B cell (primary cell): Measurements from ENCODE around the gene BCL2L13. TPM values are rescaled to one million over a fixed set of nuclear protein-coding genes. Genes with fewer than 3 reads are reported as not detected.

Experiments
- ATAC-seq: fragments of 200-7000 bp; cut with Tn5 transposase; one replicate; pipeline ENCODE4 v1.10.0; 2021; ENCODE audit warnings: low read depth, mild to moderate bottlenecking, moderate number of reproducible peaks, moderate library complexity
- CTCF ChIA-PET: fragments of 350-600 bp; sonication (Branson Sonifier 250); formaldehyde crosslinking; loops from one replicate; lab custom pipeline; 2021; ENCODE audit warnings: antibody characterized with exemption, inconsistent platforms; lab: Charles Lee
- POLR2A ChIA-PET: fragments of 350-600 bp; sonication (Branson Sonifier 250); formaldehyde crosslinking; loops from one replicate; lab custom pipeline; 2021; ENCODE audit warnings: antibody characterized with exemption; lab: Charles Lee
- DNase-seq: peaks from one replicate; pipeline ENCODE4 v3.0.0; 2013
- H2AFZ ChIP-seq: 2 replicates; pipeline ENCODE4 v1.6.1; 2012; ENCODE audit warnings: mild to moderate bottlenecking, low read depth, low read length; ENCODE audit not compliant: insufficient read depth, poor library complexity, severe bottlenecking
- H3K27ac ChIP-seq, 2 donors: 1 replicate in 1 of 2; 2 replicates in 1 of 2; pipeline ENCODE4 v1.5.1; 2012 to 2013; ENCODE audit warnings: low read length in 2 of 2, mild to moderate bottlenecking in 2 of 2, moderate library complexity in 1 of 2
- H3K27me3 ChIP-seq, 4 experiments: fragments of 200-600 bp in 1 of 4; sonication (generic) in 1 of 4; replicated peaks in 1 of 4; 1 replicate in 2 of 4; 2 replicates in 2 of 4; pipeline versions ENCODE4 v1.6.1 to v1.7.0; 2013 to 2016; ENCODE audit warnings: low read length in 3 of 4, mild to moderate bottlenecking in 2 of 4, mixed read lengths in 1 of 4, moderate library complexity in 1 of 4; ENCODE audit not compliant: insufficient read depth in 4 of 4, control insufficient read depth in 3 of 4; ENCODE audit errors: control extremely low read depth in 1 of 4
- H3K36me3 ChIP-seq, 2 experiments: replicated peaks in 1 of 2; 1 replicate in 1 of 2; 2 replicates in 1 of 2; pipeline versions ENCODE4 v1.6.1 to v1.7.1; 2013; ENCODE audit warnings: low read length in 1 of 2; ENCODE audit not compliant: insufficient read depth in 2 of 2, control insufficient read depth in 1 of 2; ENCODE audit errors: control extremely low read depth in 1 of 2, extremely low read depth in 1 of 2
- H3K4me1 ChIP-seq, 2 donors: fragments of 200-600 bp in 1 of 2; sonication (generic) in 1 of 2; 1 replicate in 1 of 2; 2 replicates in 1 of 2; pipeline versions ENCODE4 v1.5.1 to v1.6.1; 2013 to 2017; ENCODE audit warnings: low read length in 2 of 2; ENCODE audit not compliant: control insufficient read depth in 2 of 2, insufficient read depth in 2 of 2
- H3K4me2 ChIP-seq: replicated peaks from 2 replicates; pipeline ENCODE3; 2012; ENCODE audit warnings: mild to moderate bottlenecking, low read depth, low read length; ENCODE audit not compliant: poor library complexity, severe bottlenecking
- H3K4me3 ChIP-seq, 5 experiments: fragments of 200-600 bp in 1 of 5; sonication (generic) in 1 of 5; 1 replicate in 3 of 5; 2 replicates in 2 of 5; pipeline versions ENCODE4 v1.5.1 to v1.7.0; 2011 to 2016; ENCODE audit warnings: low read length in 4 of 5, mild to moderate bottlenecking in 4 of 5, low read depth in 2 of 5, control low read depth in 1 of 5, moderate library complexity in 1 of 5; ENCODE audit not compliant: insufficient read depth in 1 of 5; ENCODE audit errors: control extremely low read depth in 1 of 5, extremely low read depth in 1 of 5
- H3K79me2 ChIP-seq: fragments of 200-600 bp; sonication (generic); one replicate; pipeline ENCODE4 v1.6.0; 2016; ENCODE audit warnings: low read length; ENCODE audit not compliant: control insufficient read depth, insufficient read depth
- H3K9ac ChIP-seq: fragments of 200-600 bp; sonication (generic); 2 replicates; pipeline ENCODE4 v1.6.1; 2017; ENCODE audit warnings: mild to moderate bottlenecking, low read length, moderate library complexity
- H3K9me3 ChIP-seq, 3 donors: one replicate each; pipeline versions ENCODE4 v1.6.1 to v1.7.1; 2013; ENCODE audit warnings: low read length in 2 of 3; ENCODE audit not compliant: control insufficient read depth in 2 of 3, insufficient read depth in 1 of 3; ENCODE audit errors: control extremely low read depth in 1 of 3
- H4K20me1 ChIP-seq: 2 replicates; pipeline ENCODE4 v1.6.0; 2012; ENCODE audit warnings: mild to moderate bottlenecking, low read length; ENCODE audit not compliant: insufficient read depth, control insufficient read depth, poor library complexity, severe bottlenecking
- H3K27ac Mint-ChIP-seq: one replicate; pipeline ENCODE4 v1.8.0; 2021; ENCODE audit warnings: mixed read lengths
- H3K27me3 Mint-ChIP-seq: one replicate; pipeline ENCODE4 v1.8.0; 2021; ENCODE audit warnings: mixed read lengths
- H3K4me1 Mint-ChIP-seq: one replicate; pipeline ENCODE4 v1.8.0; 2021; ENCODE audit warnings: mixed read lengths
- H3K4me3 Mint-ChIP-seq: one replicate; pipeline ENCODE4 v1.8.0; 2021; ENCODE audit warnings: mixed read lengths
- H3K9me3 Mint-ChIP-seq: one replicate; pipeline ENCODE4 v1.8.0; 2022; ENCODE audit warnings: mixed read lengths; ENCODE audit not compliant: insufficient read depth
- EZH2 ChIP-seq: IDR thresholded peaks from 2 replicates; pipeline ENCODE4 v1.6.1; 2012; ENCODE audit warnings: borderline replicate concordance, low read depth, mild to moderate bottlenecking, moderate library complexity, low read length; ENCODE audit not compliant: insufficient read depth, poor library complexity, severe bottlenecking
- WGBS: methylation state at CpG from one replicate; pipeline ENCODE4 v1.1.5; 2013; ENCODE audit warnings: missing lambda C conversion rate; ENCODE audit not compliant: insufficient coverage; 5-methylcytosine and 5-hydroxymethylcytosine counted together
- intact Hi-C: fragments of 100-400 bp; cut with micrococcal nuclease; formaldehyde crosslinking; loops from one replicate; pipeline ENCODE4 v1.10.0; 2022
- polyA plus RNA-seq: library from polyadenylated mRNA; depleted of rRNA; stranded (reverse); fragments of >200 nt; gene quantifications from 2 replicates; pipeline ENCODE4 v1.2.3, GENCODE V29; 2012
- total RNA-seq, 2 donors: library from RNA; stranded (reverse); fragments of 120-200 nt in 1 of 2; gene quantifications; 1 replicate in 1 of 2; 2 replicates in 1 of 2; pipeline versions ENCODE4 v1.2.3 to v1.2.4, GENCODE V29; 2013 to 2022
- TF ChIP-seq, protein P1 (sequence below): fragments of 200-600 bp; IDR thresholded peaks from one replicate; pipeline ENCODE4 v1.8.0; 2022; ENCODE audit warnings: antibody characterized with exemption, mild to moderate bottlenecking

BCL2L13 gene
- total and polyA plus RNA-seq, 2 donors (not counting 1 experiment from before 2014, with no cell fraction given): 19.2 to 29.9 TPM

DNA sequence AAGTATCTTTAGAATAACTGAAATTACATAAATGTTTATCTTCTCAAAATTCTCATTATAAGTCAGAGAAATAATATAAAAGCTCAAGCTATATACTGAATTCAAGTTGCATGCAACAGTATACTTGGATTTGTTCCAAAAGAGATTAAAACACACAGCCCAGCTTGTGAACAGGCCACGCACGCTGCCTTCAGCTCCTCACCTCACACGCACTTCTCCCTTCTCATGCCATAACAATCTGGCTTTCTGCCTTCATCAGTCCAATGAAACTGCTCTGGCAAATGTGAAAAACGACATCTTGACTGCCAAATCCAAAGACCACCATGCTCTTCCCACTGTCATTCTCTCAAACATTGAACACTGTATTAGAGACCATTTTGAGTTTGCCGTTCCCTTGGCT, 32.1 kb upstream of the BCL2L13 start:
- DNase-seq: no peak
- Histone ChIP-seq H3K27ac (no peak overlapping the region), H3K27me3 (no peaks in the 10 kb centered on the region), H3K4me2 (no peak overlapping the region), H3K4me1 (no peaks in the 10 kb centered on the region), H3K4me3 (no peak overlapping the region), H3K36me3 (peaks cover 0 to 41% of the 10 kb centered on the region in 2 experiments), H4K20me1 (peaks cover 66% of the 10 kb centered on the region), H3K79me2 (peaks cover 37% of the 10 kb centered on the region), H3K9me3 (no peaks in the 10 kb centered on the region), H2AFZ (no peak overlapping the region), H3K9ac (no peak overlapping the region)
- no peak overlapping the region for H3K4me3 Mint-ChIP-seq
- H3K4me1 Mint-ChIP-seq: peaks cover 1% of the 10 kb centered on the region
- POLR2A ChIA-PET: no interaction called here
- H3K27me3 Mint-ChIP-seq: no peaks in the 10 kb centered on the region
- no peak for ATAC-seq
- no peaks in the 10 kb centered on the region for H3K9me3 Mint-ChIP-seq
- CTCF ChIA-PET: no interaction called here
- no peak overlapping the region for H3K27ac Mint-ChIP-seq
- WGBS: 87% methylated on average over 5 of the region's 5 CpGs
- TF ChIP-seq, protein P1, sequence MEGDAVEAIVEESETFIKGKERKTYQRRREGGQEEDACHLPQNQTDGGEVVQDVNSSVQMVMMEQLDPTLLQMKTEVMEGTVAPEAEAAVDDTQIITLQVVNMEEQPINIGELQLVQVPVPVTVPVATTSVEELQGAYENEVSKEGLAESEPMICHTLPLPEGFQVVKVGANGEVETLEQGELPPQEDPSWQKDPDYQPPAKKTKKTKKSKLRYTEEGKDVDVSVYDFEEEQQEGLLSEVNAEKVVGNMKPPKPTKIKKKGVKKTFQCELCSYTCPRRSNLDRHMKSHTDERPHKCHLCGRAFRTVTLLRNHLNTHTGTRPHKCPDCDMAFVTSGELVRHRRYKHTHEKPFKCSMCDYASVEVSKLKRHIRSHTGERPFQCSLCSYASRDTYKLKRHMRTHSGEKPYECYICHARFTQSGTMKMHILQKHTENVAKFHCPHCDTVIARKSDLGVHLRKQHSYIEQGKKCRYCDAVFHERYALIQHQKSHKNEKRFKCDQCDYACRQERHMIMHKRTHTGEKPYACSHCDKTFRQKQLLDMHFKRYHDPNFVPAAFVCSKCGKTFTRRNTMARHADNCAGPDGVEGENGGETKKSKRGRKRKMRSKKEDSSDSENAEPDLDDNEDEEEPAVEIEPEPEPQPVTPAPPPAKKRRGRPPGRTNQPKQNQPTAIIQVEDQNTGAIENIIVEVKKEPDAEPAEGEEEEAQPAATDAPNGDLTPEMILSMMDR: no peak
- no peak for TF ChIP-seq EZH2
- intact Hi-C loops: no loop called here

DNA sequence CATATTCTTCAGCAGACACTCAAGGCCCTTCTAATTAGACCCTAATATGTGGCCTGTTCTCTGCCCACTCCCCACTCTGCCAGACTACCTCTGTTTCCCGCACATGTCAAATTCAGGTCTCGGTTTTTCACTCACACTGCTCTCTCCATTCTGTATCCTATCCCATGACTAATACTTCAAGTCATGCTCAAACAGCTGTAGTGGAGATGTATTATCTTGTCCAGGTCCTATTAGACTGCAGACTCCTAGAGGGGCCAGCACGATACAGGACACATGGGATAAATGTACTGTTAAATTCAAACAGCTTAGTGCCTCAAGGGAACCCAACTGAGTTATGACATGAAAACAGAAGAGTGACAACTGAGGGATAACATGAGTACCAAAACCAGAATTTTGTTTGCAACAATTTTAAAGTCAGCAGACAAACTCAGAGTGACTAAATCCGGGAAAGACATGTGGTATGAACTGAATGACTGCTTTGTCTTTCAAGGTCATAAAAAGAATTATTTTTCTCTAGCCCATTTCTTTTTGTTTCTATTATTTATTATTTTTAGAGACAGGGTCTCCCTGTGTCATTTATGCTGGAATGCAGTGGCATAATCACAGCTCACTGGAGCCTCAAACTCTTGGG, 30.6 kb upstream of the BCL2L13 start:
- no peak overlapping the region for H2AFZ ChIP-seq
- ATAC-seq (no peak), DNase-seq (no peak)
- peaks cover 2 to 53% of the 10 kb centered on the region in 2 experiments for H3K36me3 ChIP-seq
- H3K9ac ChIP-seq: no peak overlapping the region
- TF ChIP-seq, protein P1: no peak
- no peak for TF ChIP-seq EZH2
- H3K4me1 ChIP-seq: no peaks in the 10 kb centered on the region
- POLR2A ChIA-PET: interaction anchor here (1.3 kb wide), 1 partner anchor 350 kb away, joined by 9 read pairs; no protein-coding TSS in a partner anchor
- no peaks in the 10 kb centered on the region for H3K9me3 ChIP-seq
- Mint-ChIP-seq H3K4me1 (peaks cover 1% of the 10 kb centered on the region), H3K9me3 (no peaks in the 10 kb centered on the region), H3K4me3 (no peak overlapping the region), H3K27me3 (no peaks in the 10 kb centered on the region), H3K27ac (no peak overlapping the region)
- no peak overlapping the region for H3K4me3 ChIP-seq
- H3K4me2 ChIP-seq: no peak overlapping the region
- CTCF ChIA-PET: no interaction called here
- H3K27ac ChIP-seq: no peak overlapping the region
- WGBS: 100% methylated on average over 1 of the region's 4 CpGs
- H3K79me2 ChIP-seq: peaks cover 47% of the 10 kb centered on the region
- H3K27me3 ChIP-seq: no peaks in the 10 kb centered on the region
- intact Hi-C loops: no loop called here
- peaks cover 63% of the 10 kb centered on the region for H4K20me1 ChIP-seq
